ENCODE measurements around the gene ZNF793. TPM values are rescaled to one million over a fixed set of nuclear protein-coding genes. Genes with fewer than 3 reads are reported as not detected.
A peak's percentile ranks its signal among the peaks of the same experiment; 100 is the strongest.

Gene ZNF793
- total RNA-seq, 1 experiment from 2014 or later = 16.3 TPM

GRCh38 chr19:37506387-37507166 lies at the start of gene ZNF793 (continued):
- peak; percentile 55; the same call in 1 of the 2 replicates for TF ChIP-seq SMAD3 (CRISPR knock-in tag; IDR thresholded peaks at IDR 0.05; ENCODE audit: borderline replicate concordance)
- no peak for TF ChIP-seq ZMAT4 (CRISPR knock-in tag; IDR thresholded peaks at IDR 0.05)
- TF ChIP-seq HMGA2 (CRISPR knock-in tag; IDR thresholded peaks at IDR 0.05) = no peak
- TF ChIP-seq OVOL2 (CRISPR knock-in tag; IDR thresholded peaks at IDR 0.05; ENCODE audit: borderline replicate concordance) = no peak
- no peak for TF ChIP-seq NR3C1 (CRISPR knock-in tag; conservative IDR thresholded peaks at IDR 0.05; ENCODE audit: low read depth)
- 0 out of 2 replicates have a peak, but pooled peaks have one; percentile 28 for TF ChIP-seq USF1 (CRISPR knock-in tag; IDR thresholded peaks at IDR 0.05)
- no peak for TF ChIP-seq ZNF121 (CRISPR knock-in tag; IDR thresholded peaks at IDR 0.05)
- TF ChIP-seq JUN (CRISPR knock-in tag; IDR thresholded peaks at IDR 0.05) = no peak
- TF ChIP-seq ETV6 (CRISPR knock-in tag; IDR thresholded peaks at IDR 0.05) = peak; percentile 31; the same call in 1 of the 2 replicates
- 0 out of 2 replicates have a peak, but pooled peaks have one; percentile 77 for TF ChIP-seq KAT7 (CRISPR knock-in tag; IDR thresholded peaks at IDR 0.05; ENCODE audit: borderline replicate concordance)

DNA sequence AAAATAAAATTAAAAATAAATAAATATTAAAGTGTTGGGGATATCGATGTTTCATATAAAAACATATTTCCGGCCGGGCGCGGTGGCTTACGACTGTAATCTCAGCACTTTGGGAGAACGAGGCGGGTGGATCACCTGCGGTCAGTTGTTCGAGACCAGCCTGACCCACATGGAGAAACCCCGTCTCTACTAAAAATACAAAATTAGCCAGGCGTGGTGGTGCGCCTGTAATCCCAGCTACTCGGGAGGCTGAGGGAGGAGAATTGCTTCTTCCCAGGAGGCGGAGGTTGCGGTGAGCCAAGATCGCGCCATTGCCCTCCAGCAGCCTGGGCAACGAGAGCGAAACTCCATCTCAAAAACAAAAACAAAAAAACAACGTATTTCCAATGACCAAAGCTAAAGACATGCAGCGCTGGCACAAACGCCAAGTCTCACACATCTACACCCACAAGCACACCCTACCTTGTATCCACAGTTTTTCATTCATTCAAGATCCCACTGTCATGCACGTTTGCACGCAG lies 40.4 kb upstream of the ZNF793 start:
- no peak for TF ChIP-seq TP53 (CRISPR knock-in tag; IDR thresholded peaks at IDR 0.05)
- no peak for TF ChIP-seq GRHL2 (CRISPR knock-in tag; IDR thresholded peaks at IDR 0.05; ENCODE audit: insufficient replicate concordance, severe bottlenecking)
- TF ChIP-seq MYBL2 (CRISPR knock-in tag; IDR thresholded peaks at IDR 0.05) = no peak
- no peak for TF ChIP-seq NFE2L1 (CRISPR knock-in tag; IDR thresholded peaks at IDR 0.05)
- no peak for TF ChIP-seq AR (CRISPR knock-in tag; IDR thresholded peaks at IDR 0.05)
- no peak for TF ChIP-seq USF1 (CRISPR knock-in tag; IDR thresholded peaks at IDR 0.05)
- no peak for TF ChIP-seq E2F4 (CRISPR knock-in tag; IDR thresholded peaks at IDR 0.05; ENCODE audit: borderline replicate concordance, low read depth)
- no peak for TF ChIP-seq FOXK1 (CRISPR knock-in tag; IDR thresholded peaks at IDR 0.05)
- no peak for TF ChIP-seq FOXJ3 (CRISPR knock-in tag; IDR thresholded peaks at IDR 0.05; ENCODE audit: borderline replicate concordance)
- no peak for TF ChIP-seq NFATC4 (CRISPR knock-in tag; IDR thresholded peaks at IDR 0.05)
- no peak for TF ChIP-seq ZNF138 (CRISPR knock-in tag; conservative IDR thresholded peaks at IDR 0.05)
- TF ChIP-seq NR3C1 (CRISPR knock-in tag; conservative IDR thresholded peaks at IDR 0.05; ENCODE audit: low read depth) = no peak
- TF ChIP-seq HMGXB4 (CRISPR knock-in tag; IDR thresholded peaks at IDR 0.05) = no peak
- TF ChIP-seq ATF2 (CRISPR knock-in tag; IDR thresholded peaks at IDR 0.05; ENCODE audit: borderline replicate concordance, low read depth) = no peak
- TF ChIP-seq, protein P1, sequence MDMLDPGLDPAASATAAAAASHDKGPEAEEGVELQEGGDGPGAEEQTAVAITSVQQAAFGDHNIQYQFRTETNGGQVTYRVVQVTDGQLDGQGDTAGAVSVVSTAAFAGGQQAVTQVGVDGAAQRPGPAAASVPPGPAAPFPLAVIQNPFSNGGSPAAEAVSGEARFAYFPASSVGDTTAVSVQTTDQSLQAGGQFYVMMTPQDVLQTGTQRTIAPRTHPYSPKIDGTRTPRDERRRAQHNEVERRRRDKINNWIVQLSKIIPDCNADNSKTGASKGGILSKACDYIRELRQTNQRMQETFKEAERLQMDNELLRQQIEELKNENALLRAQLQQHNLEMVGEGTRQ (CRISPR knock-in tag; IDR thresholded peaks at IDR 0.05) = no peak
- TF ChIP-seq GTF2I (CRISPR knock-in tag; conservative IDR thresholded peaks at IDR 0.05) = no peak
- POLR2A ChIA-PET = interaction anchor here (0.6 kb wide), 1 partner anchor 94 kb away, joined by 3 read pairs; no protein-coding TSS in a partner anchor
- CTCF ChIA-PET = no interaction called here
- Mint-ChIP-seq H3K36me3 (peaks cover 9% of the 10 kb centered on the region), H3K9me3 (no peaks in the 10 kb centered on the region), H3K4me1 (peaks cover 14% of the 10 kb centered on the region), H3K27me3 (ENCODE audit: low read depth) (no peaks in the 10 kb centered on the region), H3K27ac (peak overlapping the region; percentile 47), H3K4me3 (peak overlapping the region; percentile 98)
- DNase-seq (ENCODE audit: low spot score) (peak; percentile 11), ATAC-seq (no peak)

All from WTC11 (cell line).